GM23338 (cell line): ENCODE measurements around the gene HEXD. TPM values are rescaled to one million over a fixed set of nuclear protein-coding genes. Genes with fewer than 3 reads are reported as not detected.

ENCODE experiments used
- ATAC-seq: fragments of 200-7000 bp; cut with Tn5 transposase; 3 replicates; pipeline ENCODE4 v1.9.1; 2020
- DNase-seq: peaks from one replicate; pipeline ENCODE4 v3.0.0-alpha.2; 2015; ENCODE audit warnings: low spot score
- H2AFZ ChIP-seq: fragments of 200-600 bp; sonication (generic); 2 replicates; pipeline ENCODE4 v1.8.0; 2016; ENCODE audit warnings: antibody characterized with exemption, mild to moderate bottlenecking, moderate library complexity
- H3F3A ChIP-seq: fragments of 200-600 bp; sonication (generic); replicated peaks from 2 replicates; pipeline ENCODE4 v1.8.0; 2017; ENCODE audit warnings: antibody characterized with exemption, mixed run types, low read depth
- H3K27ac ChIP-seq: fragments of 200-600 bp; sonication (generic); 2 replicates; pipeline ENCODE4 v1.6.1; 2016; ENCODE audit warnings: low read depth
- H3K27me3 ChIP-seq: fragments of 200-600 bp; sonication (generic); 2 replicates; pipeline ENCODE4 v1.8.0; 2016; ENCODE audit warnings: mild to moderate bottlenecking, mixed run types, moderate library complexity; ENCODE audit not compliant: insufficient read depth
- H3K36me3 ChIP-seq: fragments of 200-600 bp; sonication (generic); 2 replicates; pipeline ENCODE4 v1.8.0; 2016; ENCODE audit warnings: mild to moderate bottlenecking; ENCODE audit not compliant: insufficient read depth
- H3K4me1 ChIP-seq: fragments of 200-600 bp; sonication (generic); 2 replicates; pipeline ENCODE4 v1.8.0; 2016; ENCODE audit warnings: mild to moderate bottlenecking, moderate library complexity; ENCODE audit not compliant: insufficient read depth
- H3K4me2 ChIP-seq: fragments of 200-600 bp; sonication (generic); 2 replicates; pipeline ENCODE4 v1.7.1; 2017; ENCODE audit warnings: mixed run types
- H3K4me3 ChIP-seq: fragments of 200-600 bp; sonication (generic); 2 replicates; pipeline ENCODE4 v1.6.1; 2016; ENCODE audit warnings: mixed run types
- H3K79me2 ChIP-seq: fragments of 200-600 bp; sonication (generic); replicated peaks from 2 replicates; pipeline ENCODE4 v1.8.0; 2017; ENCODE audit warnings: mild to moderate bottlenecking; ENCODE audit not compliant: insufficient read depth
- H3K9me2 ChIP-seq: fragments of 200-600 bp; sonication (generic); 2 replicates; pipeline ENCODE4 v1.8.0; 2017; ENCODE audit not compliant: insufficient read depth
- H4K20me1 ChIP-seq: fragments of 200-600 bp; sonication (generic); replicated peaks from 2 replicates; pipeline ENCODE4 v1.8.0; 2017; ENCODE audit warnings: mild to moderate bottlenecking; ENCODE audit not compliant: insufficient read depth
- H3K27ac Mint-ChIP-seq: 2 replicates; pipeline ENCODE4 v1.8.0; 2020; ENCODE audit warnings: inconsistent platforms, mild to moderate bottlenecking, moderate library complexity, mixed read lengths
- H3K27me3 Mint-ChIP-seq: 3 replicates; pipeline ENCODE4 v1.8.0; 2022; ENCODE audit warnings: low read depth, mild to moderate bottlenecking, moderate library complexity, mixed read lengths, inconsistent platforms; ENCODE audit not compliant: insufficient read depth, poor library complexity
- H3K36me3 Mint-ChIP-seq: 3 replicates; pipeline ENCODE4 v1.8.0; 2021; ENCODE audit warnings: low read depth, mild to moderate bottlenecking, inconsistent platforms, moderate library complexity, mixed read lengths
- H3K4me1 Mint-ChIP-seq: 3 replicates; pipeline ENCODE4 v1.8.0; 2020; ENCODE audit warnings: mild to moderate bottlenecking, inconsistent platforms, mixed read lengths
- H3K4me3 Mint-ChIP-seq: 3 replicates; pipeline ENCODE4 v1.8.0; 2021; ENCODE audit warnings: moderate library complexity, mild to moderate bottlenecking, inconsistent platforms, mixed read lengths
- H3K9me3 Mint-ChIP-seq: 3 replicates; pipeline ENCODE4 v1.8.0; 2020; ENCODE audit warnings: moderate library complexity, mild to moderate bottlenecking, inconsistent platforms, mixed read lengths
- CREB1 ChIP-seq: fragments of 250-450 bp; sonication (Bioruptor Pico); IDR thresholded peaks from 2 replicates; pipeline ENCODE4 v1.5.0; 2020; ENCODE audit warnings: low read depth, mild to moderate bottlenecking, moderate library complexity
- EZH2 ChIP-seq: fragments of 200-600 bp; sonication (generic); IDR thresholded peaks from one replicate; pipeline ENCODE4 v1.8.0; 2017; ENCODE audit warnings: antibody characterized with exemption, mild to moderate bottlenecking, low read depth; ENCODE audit not compliant: unreplicated experiment
- EZH2phosphoT487 ChIP-seq: fragments of 200-600 bp; sonication (generic); IDR thresholded peaks from one replicate; pipeline ENCODE4 v1.8.1; 2018; ENCODE audit warnings: antibody characterized with exemption; ENCODE audit not compliant: unreplicated experiment
- JUNB ChIP-seq: IDR thresholded peaks from one replicate; pipeline ENCODE4 v1.6.1; 2016; ENCODE audit warnings: antibody characterized with exemption; ENCODE audit not compliant: unreplicated experiment
- NANOG ChIP-seq: IDR thresholded peaks from 2 replicates; pipeline ENCODE4 v1.6.1; 2016; ENCODE audit warnings: antibody characterized with exemption, borderline replicate concordance
- POLR2AphosphoS5 ChIP-seq: IDR thresholded peaks from 2 replicates; pipeline ENCODE4 v1.6.1; 2016; ENCODE audit warnings: antibody characterized with exemption, low read depth
- STAT1 ChIP-seq: IDR thresholded peaks from one replicate; pipeline ENCODE4 v1.6.1; 2016; ENCODE audit warnings: antibody characterized with exemption; ENCODE audit not compliant: unreplicated experiment
- ZNF114 ChIP-seq: fragments of 250-450 bp; sonication (Bioruptor Pico); IDR thresholded peaks from 2 replicates; pipeline ENCODE4 v1.5.0; 2020; ENCODE audit warnings: mild to moderate bottlenecking, moderate library complexity
- ZNF331 ChIP-seq: fragments of 250-450 bp; sonication (Bioruptor Pico); IDR thresholded peaks from 2 replicates; pipeline ENCODE4 v1.5.0; 2020; ENCODE audit warnings: low read depth, mild to moderate bottlenecking, moderate library complexity
- polyA plus RNA-seq: library from polyadenylated mRNA; unstranded; fragments of >200 nt; fragmentation: Nextera tagmentation; extraction: Ambion mirVana; gene quantifications from 2 replicates; pipeline ENCODE4 v1.2.1, GENCODE V29; 2016
- total RNA-seq: library from RNA; depleted of rRNA; stranded (reverse); fragments of >200 nt; shearing (Covaris generic); gene quantifications from 2 replicates; pipeline ENCODE4 v1.2.3, GENCODE V29; 2014
- TF ChIP-seq, protein P1 (sequence below): fragments of 250-450 bp; sonication (Bioruptor Pico); IDR thresholded peaks from 2 replicates; pipeline ENCODE4 v1.5.0; 2020; ENCODE audit warnings: mild to moderate bottlenecking, moderate library complexity
- TF ChIP-seq, protein P2 (sequence below): IDR thresholded peaks from 2 replicates; pipeline ENCODE4 v1.6.1; 2016; ENCODE audit warnings: antibody characterized with exemption
- TF ChIP-seq, protein P3 (sequence below), 2 experiments: fragments of 200-600 bp in 1 of 2; sonication (generic) in 1 of 2; conservative IDR thresholded peaks; 2 replicates each; pipeline versions ENCODE4 v1.5.1 to v1.6.1; 2016 to 2017; ENCODE audit warnings: antibody characterized with exemption in 2 of 2, low read depth in 2 of 2, mild to moderate bottlenecking in 2 of 2, moderate library complexity in 1 of 2
- TF ChIP-seq, protein P4 (sequence below): IDR thresholded peaks from one replicate; pipeline ENCODE4 v1.6.1; 2018; ENCODE audit warnings: antibody characterized with exemption; ENCODE audit not compliant: unreplicated experiment

HEXD gene
- total and polyA plus RNA-seq, 2 experiments from 2014 or later, result 11.9 to 31.1 TPM

DNA sequence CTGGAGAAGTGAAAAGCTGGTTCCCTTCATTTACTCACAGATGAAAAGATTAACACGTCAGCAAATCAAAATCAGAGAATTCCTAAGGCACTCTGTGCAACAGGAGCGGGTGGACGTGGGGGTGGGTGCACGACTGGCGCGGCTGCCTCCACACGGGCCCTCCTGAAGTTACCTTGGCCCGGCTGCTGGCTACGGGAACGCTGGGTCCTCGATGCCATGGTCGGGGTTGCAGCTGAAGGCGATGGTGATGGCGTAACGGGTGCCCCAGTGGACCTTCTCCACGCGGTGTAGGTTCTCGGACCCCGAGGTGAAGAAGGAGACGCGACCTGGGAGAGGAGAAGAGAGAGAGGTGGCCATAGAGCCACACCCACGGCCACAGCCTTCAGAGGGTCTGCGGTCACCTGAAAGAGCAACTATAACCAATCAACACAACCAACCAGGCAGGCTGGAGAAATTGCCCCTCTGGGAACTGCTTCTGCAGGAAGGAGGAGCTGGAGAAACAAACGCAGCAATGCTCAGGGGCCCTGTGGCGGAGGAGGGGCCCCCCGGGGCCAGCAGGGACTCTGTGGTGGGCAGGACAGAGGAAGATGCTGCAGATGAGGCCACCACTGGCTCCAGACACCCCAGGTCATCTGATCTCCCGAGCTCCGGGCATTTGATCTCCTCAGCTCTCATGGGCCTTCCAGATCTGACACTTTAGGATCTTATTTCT is 25.8 kb upstream of the HEXD start:
- no peak overlapping the region for H3K27ac ChIP-seq
- H3K79me2 ChIP-seq, result no peaks in the 10 kb centered on the region
- no peak overlapping the region for H3K4me2 ChIP-seq
- H4K20me1 ChIP-seq, result no peaks in the 10 kb centered on the region; the same call in 1 of the 2 replicates
- H3K27me3 ChIP-seq, result no peaks in the 10 kb centered on the region
- TF ChIP-seq ZNF114 (CRISPR knock-in tag), result no peak
- no peak for TF ChIP-seq STAT1
- TF ChIP-seq, protein P1, sequence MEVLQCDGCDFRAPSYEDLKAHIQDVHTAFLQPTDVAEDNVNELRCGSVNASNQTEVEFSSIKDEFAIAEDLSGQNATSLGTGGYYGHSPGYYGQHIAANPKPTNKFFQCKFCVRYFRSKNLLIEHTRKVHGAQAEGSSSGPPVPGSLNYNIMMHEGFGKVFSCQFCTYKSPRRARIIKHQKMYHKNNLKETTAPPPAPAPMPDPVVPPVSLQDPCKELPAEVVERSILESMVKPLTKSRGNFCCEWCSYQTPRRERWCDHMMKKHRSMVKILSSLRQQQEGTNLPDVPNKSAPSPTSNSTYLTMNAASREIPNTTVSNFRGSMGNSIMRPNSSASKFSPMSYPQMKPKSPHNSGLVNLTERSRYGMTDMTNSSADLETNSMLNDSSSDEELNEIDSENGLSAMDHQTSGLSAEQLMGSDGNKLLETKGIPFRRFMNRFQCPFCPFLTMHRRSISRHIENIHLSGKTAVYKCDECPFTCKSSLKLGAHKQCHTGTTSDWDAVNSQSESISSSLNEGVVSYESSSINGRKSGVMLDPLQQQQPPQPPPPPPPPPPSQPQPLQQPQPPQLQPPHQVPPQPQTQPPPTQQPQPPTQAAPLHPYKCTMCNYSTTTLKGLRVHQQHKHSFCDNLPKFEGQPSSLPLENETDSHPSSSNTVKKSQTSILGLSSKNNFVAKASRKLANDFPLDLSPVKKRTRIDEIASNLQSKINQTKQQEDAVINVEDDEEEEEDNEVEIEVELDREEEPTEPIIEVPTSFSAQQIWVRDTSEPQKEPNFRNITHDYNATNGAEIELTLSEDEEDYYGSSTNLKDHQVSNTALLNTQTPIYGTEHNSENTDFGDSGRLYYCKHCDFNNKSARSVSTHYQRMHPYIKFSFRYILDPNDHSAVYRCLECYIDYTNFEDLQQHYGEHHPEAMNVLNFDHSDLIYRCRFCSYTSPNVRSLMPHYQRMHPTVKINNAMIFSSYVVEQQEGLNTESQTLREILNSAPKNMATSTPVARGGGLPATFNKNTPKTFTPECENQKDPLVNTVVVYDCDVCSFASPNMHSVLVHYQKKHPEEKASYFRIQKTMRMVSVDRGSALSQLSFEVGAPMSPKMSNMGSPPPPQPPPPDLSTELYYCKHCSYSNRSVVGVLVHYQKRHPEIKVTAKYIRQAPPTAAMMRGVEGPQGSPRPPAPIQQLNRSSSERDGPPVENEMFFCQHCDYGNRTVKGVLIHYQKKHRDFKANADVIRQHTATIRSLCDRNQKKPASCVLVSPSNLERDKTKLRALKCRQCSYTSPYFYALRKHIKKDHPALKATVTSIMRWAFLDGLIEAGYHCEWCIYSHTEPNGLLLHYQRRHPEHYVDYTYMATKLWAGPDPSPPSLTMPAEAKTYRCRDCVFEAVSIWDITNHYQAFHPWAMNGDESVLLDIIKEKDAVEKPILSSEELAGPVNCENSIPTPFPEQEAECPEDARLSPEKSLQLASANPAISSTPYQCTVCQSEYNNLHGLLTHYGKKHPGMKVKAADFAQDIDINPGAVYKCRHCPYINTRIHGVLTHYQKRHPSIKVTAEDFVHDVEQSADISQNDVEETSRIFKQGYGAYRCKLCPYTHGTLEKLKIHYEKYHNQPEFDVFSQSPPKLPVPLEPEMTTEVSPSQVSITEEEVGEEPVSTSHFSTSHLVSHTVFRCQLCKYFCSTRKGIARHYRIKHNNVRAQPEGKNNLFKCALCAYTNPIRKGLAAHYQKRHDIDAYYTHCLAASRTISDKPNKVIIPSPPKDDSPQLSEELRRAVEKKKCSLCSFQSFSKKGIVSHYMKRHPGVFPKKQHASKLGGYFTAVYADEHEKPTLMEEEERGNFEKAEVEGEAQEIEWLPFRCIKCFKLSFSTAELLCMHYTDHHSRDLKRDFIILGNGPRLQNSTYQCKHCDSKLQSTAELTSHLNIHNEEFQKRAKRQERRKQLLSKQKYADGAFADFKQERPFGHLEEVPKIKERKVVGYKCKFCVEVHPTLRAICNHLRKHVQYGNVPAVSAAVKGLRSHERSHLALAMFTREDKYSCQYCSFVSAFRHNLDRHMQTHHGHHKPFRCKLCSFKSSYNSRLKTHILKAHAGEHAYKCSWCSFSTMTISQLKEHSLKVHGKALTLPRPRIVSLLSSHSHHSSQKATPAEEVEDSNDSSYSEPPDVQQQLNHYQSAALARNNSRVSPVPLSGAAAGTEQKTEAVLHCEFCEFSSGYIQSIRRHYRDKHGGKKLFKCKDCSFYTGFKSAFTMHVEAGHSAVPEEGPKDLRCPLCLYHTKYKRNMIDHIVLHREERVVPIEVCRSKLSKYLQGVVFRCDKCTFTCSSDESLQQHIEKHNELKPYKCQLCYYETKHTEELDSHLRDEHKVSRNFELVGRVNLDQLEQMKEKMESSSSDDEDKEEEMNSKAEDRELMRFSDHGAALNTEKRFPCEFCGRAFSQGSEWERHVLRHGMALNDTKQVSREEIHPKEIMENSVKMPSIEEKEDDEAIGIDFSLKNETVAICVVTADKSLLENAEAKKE (CRISPR knock-in tag), result no peak
- TF ChIP-seq, protein P2, sequence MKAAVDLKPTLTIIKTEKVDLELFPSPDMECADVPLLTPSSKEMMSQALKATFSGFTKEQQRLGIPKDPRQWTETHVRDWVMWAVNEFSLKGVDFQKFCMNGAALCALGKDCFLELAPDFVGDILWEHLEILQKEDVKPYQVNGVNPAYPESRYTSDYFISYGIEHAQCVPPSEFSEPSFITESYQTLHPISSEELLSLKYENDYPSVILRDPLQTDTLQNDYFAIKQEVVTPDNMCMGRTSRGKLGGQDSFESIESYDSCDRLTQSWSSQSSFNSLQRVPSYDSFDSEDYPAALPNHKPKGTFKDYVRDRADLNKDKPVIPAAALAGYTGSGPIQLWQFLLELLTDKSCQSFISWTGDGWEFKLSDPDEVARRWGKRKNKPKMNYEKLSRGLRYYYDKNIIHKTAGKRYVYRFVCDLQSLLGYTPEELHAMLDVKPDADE, result no peak
- TF ChIP-seq JUNB, result no peak
- no peak for TF ChIP-seq POLR2AphosphoS5
- TF ChIP-seq, protein P3, sequence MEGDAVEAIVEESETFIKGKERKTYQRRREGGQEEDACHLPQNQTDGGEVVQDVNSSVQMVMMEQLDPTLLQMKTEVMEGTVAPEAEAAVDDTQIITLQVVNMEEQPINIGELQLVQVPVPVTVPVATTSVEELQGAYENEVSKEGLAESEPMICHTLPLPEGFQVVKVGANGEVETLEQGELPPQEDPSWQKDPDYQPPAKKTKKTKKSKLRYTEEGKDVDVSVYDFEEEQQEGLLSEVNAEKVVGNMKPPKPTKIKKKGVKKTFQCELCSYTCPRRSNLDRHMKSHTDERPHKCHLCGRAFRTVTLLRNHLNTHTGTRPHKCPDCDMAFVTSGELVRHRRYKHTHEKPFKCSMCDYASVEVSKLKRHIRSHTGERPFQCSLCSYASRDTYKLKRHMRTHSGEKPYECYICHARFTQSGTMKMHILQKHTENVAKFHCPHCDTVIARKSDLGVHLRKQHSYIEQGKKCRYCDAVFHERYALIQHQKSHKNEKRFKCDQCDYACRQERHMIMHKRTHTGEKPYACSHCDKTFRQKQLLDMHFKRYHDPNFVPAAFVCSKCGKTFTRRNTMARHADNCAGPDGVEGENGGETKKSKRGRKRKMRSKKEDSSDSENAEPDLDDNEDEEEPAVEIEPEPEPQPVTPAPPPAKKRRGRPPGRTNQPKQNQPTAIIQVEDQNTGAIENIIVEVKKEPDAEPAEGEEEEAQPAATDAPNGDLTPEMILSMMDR (conservative IDR thresholded peaks at IDR 0.05; ENCODE audit: low read depth in 2 of 2), result no peak
- no peak for TF ChIP-seq CREB1
- TF ChIP-seq EZH2, result no peak
- TF ChIP-seq, protein P4, sequence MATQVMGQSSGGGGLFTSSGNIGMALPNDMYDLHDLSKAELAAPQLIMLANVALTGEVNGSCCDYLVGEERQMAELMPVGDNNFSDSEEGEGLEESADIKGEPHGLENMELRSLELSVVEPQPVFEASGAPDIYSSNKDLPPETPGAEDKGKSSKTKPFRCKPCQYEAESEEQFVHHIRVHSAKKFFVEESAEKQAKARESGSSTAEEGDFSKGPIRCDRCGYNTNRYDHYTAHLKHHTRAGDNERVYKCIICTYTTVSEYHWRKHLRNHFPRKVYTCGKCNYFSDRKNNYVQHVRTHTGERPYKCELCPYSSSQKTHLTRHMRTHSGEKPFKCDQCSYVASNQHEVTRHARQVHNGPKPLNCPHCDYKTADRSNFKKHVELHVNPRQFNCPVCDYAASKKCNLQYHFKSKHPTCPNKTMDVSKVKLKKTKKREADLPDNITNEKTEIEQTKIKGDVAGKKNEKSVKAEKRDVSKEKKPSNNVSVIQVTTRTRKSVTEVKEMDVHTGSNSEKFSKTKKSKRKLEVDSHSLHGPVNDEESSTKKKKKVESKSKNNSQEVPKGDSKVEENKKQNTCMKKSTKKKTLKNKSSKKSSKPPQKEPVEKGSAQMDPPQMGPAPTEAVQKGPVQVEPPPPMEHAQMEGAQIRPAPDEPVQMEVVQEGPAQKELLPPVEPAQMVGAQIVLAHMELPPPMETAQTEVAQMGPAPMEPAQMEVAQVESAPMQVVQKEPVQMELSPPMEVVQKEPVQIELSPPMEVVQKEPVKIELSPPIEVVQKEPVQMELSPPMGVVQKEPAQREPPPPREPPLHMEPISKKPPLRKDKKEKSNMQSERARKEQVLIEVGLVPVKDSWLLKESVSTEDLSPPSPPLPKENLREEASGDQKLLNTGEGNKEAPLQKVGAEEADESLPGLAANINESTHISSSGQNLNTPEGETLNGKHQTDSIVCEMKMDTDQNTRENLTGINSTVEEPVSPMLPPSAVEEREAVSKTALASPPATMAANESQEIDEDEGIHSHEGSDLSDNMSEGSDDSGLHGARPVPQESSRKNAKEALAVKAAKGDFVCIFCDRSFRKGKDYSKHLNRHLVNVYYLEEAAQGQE, result no peak
- no peak for TF ChIP-seq EZH2phosphoT487
- no peak for TF ChIP-seq ZNF331
- TF ChIP-seq NANOG, result no peak
- no peaks in the 10 kb centered on the region for H3F3A ChIP-seq
- no peak overlapping the region for H2AFZ ChIP-seq
- no peak for DNase-seq
- H3K9me2 ChIP-seq, result no peaks in the 10 kb centered on the region
- Mint-ChIP-seq H3K9me3 (no peaks in the 10 kb centered on the region), H3K4me3 (no peak overlapping the region), H3K27me3 (peaks cover 14% of the 10 kb centered on the region), H3K36me3 (no peaks in the 10 kb centered on the region; the same call in 2 of the 3 replicates), H3K27ac (no peak overlapping the region), H3K4me1 (no peaks in the 10 kb centered on the region; the same call in 2 of the 3 replicates)
- no peaks in the 10 kb centered on the region for H3K4me1 ChIP-seq
- no peak for ATAC-seq
- H3K36me3 ChIP-seq, result no peaks in the 10 kb centered on the region
- no peak overlapping the region for H3K4me3 ChIP-seq
